Nephron (organoid): ENCODE measurements around the gene TXNDC16.

Source experiments
- H3K27ac Mint-ChIP-seq, 3 experiments: 2 replicates each; pipeline ENCODE4 v1.8.0; 2020; ENCODE audit warnings: mixed read lengths in 3 of 3, mild to moderate bottlenecking in 2 of 3, moderate library complexity in 1 of 3
- H3K27me3 Mint-ChIP-seq: 2 replicates; pipeline ENCODE4 v1.8.0; 2021; ENCODE audit warnings: low read depth, mild to moderate bottlenecking, moderate library complexity, mixed read lengths
- H3K36me3 Mint-ChIP-seq: 2 replicates; pipeline ENCODE4 v1.8.0; 2020; ENCODE audit warnings: low read depth, mixed read lengths
- H3K4me1 Mint-ChIP-seq: 2 replicates; pipeline ENCODE4 v1.8.0; 2020; ENCODE audit warnings: mixed read lengths
- H3K4me3 Mint-ChIP-seq, 3 experiments: 2 replicates each; pipeline ENCODE4 v1.8.0; 2020; ENCODE audit warnings: mild to moderate bottlenecking in 3 of 3, mixed read lengths in 3 of 3, moderate library complexity in 2 of 3
- H3K9me3 Mint-ChIP-seq: 2 replicates; pipeline ENCODE4 v1.8.0; 2020; ENCODE audit warnings: mixed read lengths
- CTCF ChIP-seq, 3 experiments: fragments of 200-600 bp; sonication (generic); IDR thresholded peaks; one replicate each; pipeline ENCODE4 v1.5.0; 2021; ENCODE audit warnings: antibody characterized with exemption in 3 of 3; ENCODE audit not compliant: unreplicated experiment in 3 of 3

TXNDC16 gene

DNA sequence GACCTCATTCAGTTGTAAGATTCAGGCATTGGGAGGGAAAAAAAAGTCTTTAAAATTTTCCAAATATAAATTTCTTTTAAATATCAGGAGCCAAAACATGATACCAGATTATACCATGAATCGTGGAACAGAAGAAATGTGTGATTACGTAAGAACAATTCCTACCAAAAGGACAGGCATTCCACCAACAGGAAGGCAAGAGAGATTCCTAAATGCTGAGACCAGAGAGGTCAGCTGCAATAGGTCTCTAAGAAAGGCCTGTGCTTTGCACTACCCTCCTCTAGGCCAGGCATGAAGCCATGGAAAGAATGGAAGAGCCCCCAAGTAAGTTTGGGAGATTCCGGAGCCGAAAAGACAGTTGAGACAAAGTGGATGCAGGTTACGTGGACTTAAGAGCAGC, 154.5 kb downstream of the TXNDC16 start:
- Mint-ChIP-seq H3K27ac (peak overlapping the region in 2 of 3 experiments; percentile 34 to 68), H3K4me3 (no peak overlapping the region), H3K4me1 (peaks cover 18% of the 10 kb centered on the region), H3K27me3 (peaks cover 3% of the 10 kb centered on the region), H3K9me3 (peaks cover 9% of the 10 kb centered on the region), H3K36me3 (no peaks in the 10 kb centered on the region)
- TF ChIP-seq CTCF (IDR thresholded peaks at IDR 0.05; ENCODE audit: unreplicated experiment in 3 of 3), result no peak

DNA sequence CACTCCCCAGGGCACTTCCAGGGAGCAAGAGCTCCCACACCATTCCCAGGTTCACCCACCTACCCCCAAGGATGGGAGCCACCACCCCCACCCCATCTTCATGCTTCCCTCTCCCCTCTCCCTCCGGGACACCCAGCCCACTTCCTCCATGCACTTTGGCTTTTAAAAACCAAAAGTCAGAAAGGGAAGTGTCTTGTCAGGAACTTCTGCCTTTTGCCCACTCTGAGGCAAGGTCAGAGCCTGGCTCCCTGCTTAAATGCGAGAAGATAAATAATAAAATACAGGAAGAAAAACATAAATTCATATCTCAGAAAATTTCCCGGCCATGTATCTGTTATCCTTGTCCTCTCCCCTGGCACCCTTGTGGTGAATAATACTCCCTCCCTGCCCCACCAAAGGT, 156.6 kb downstream of the TXNDC16 start:
- Mint-ChIP-seq H3K4me3 (no peak overlapping the region), H3K4me1 (peaks cover 26% of the 10 kb centered on the region), H3K27ac (no peak overlapping the region), H3K36me3 (no peaks in the 10 kb centered on the region), H3K9me3 (peaks cover 13% of the 10 kb centered on the region), H3K27me3 (peaks cover 3% of the 10 kb centered on the region)
- no peak for TF ChIP-seq CTCF (IDR thresholded peaks at IDR 0.05; ENCODE audit: unreplicated experiment in 3 of 3)

DNA sequence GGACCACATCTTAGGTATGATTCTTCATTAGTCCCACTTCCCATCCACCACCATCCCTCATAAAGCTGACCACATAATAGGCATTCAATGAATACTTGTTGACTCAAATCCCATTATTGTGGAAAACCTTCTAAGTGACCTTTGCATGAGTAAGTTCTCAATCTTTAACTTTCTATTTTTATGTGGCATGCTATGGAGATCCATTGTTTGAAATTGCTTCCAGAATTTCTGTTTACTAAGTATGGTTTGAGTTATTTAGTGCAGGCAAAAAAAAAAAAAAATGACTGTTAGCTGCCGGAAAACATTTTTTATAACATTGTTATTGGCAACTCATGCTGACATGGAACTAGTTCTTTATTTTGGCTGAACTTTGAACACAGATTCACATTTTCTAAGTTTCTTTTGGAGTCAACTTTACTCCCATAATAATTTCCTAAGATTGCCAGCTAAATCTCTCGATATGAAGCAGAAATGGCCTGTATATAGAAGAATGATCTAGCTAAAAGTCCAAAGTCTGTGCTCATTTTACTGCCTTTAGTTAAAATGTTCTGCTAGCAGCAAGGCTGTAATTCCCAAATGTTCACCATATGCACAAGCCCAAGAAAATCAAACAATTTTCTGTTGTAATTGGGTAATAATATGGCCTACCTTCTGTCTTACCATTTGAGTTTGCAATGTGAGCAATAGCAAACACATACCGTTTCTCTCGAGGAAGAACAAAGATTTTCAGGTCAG, 160.3 kb downstream of the TXNDC16 start:
- Mint-ChIP-seq H3K36me3 (no peaks in the 10 kb centered on the region), H3K27me3 (peaks cover 2% of the 10 kb centered on the region), H3K4me3 (no peak overlapping the region), H3K9me3 (peaks cover 14% of the 10 kb centered on the region), H3K27ac (peak overlapping the region; percentile 55 to 87 (median 65)), H3K4me1 (peaks cover 9% of the 10 kb centered on the region)
- no peak for TF ChIP-seq CTCF (IDR thresholded peaks at IDR 0.05; ENCODE audit: unreplicated experiment in 3 of 3)
